CD4-positive, alpha-beta T cell treated with Interleukin-6 for 4 hours (primary cell): Measurements from ENCODE around the gene INTS13.
"Not testable (repeated sequence)": the region's sequence is repeated elsewhere in the genome, so short reads cannot be mapped to it uniquely, and the experiment has no call there.

ENCODE experiments used
- DNase-seq: peaks from one replicate; pipeline ENCODE4 v3.0.0-alpha.2; 2020; ENCODE audit warnings: mixed read lengths

INTS13 gene

GRCh38 chr12:26935636-26936378 lies 2.0 kb downstream of the INTS13 start:
- DNase-seq: peak; percentile 11

- DNase-seq: no peak
Observed at GRCh38 chr12:26929590-26929989, 8.2 kb downstream of the INTS13 start.

GRCh38 chr12:26928661-26929060 lies 9.1 kb downstream of the INTS13 start:
- no peak for DNase-seq

DNA sequence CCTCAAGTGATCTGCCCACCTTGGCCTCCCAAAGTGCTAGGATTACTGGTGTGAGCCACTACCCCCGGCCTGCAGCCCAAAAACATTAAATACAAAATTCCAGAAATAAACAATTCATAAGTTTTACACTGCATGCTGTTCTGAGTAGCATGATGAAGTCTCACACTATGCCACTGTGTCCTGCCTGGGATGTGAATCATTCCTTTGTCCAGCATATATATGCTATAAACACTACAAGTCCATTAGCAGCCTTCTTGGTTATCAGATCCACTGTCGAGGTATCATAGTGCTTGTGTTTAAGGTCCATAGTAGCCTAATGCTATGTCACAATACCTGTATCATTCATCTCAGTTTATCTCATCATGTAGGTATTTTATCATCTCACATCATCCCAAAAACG lies 15.9 kb downstream of the INTS13 start:
- no peak for DNase-seq

DNA sequence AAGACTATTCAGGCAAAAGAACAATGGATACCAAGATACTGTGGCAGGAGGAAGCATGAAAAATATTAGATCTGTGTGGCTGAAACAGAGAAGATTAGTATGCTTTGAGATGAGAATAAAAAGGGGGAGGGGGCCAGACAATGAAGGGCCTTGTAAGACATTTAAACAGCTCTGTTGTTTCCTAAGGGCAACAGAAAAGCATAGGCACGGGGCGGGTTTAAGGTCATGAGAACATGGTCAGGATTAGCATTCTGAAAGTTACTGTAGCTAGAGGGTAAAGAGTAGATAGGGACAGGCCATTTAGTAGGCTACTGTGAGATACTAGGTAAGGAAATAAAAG lies 18.6 kb downstream of the INTS13 start:
- no peak for DNase-seq

DNA sequence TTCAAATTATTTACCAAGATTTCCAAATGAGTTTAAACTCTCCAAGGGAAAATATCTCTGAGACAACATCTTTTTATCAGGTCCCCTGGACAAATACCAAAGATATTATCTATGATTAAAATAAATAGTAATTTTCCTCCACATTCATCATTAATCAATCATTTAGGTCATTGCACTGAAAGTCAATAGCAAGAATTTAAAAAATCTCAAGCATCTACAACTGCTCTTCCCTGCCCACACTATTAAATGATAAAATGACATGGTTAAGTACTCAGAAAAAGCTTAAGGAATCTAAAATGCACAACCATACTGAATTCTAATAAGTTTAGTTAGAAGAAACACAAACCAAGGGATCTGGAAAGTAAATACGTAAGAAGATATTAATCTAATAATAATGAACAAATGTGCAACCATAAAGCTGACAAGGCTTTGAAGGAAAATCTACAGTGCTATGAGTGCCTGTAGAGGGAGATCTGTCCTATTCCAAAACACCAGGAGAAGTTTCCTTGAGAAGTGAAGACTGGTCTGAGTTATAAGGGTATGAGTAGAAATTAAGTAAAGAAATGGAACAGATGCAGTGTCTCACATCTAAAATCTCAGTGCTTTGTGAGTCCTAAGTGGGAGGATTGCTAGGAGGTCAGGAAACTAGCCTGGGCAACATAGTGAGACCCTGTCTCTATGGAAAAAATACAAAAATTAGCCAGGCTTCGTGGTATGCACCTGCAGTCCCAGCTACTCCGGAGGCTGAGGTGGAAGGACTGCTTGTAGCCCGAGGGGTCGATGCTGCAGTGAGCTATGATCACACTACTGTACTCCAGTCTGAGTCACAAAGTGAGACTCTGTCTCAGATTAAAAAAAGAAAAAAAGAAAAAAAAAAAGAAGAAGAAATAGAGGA lies 19.2 kb downstream of the INTS13 start:
- no peak for DNase-seq

- no peak for DNase-seq
Observed at GRCh38 chr12:26906704-26907103, 31.1 kb downstream of the INTS13 start.

- no peak for DNase-seq
Observed at GRCh38 chr12:26906024-26906423, 31.8 kb downstream of the INTS13 start.

GRCh38 chr12:26903396-26903795 lies 34.4 kb downstream of the INTS13 start:
- DNase-seq: not testable (repeated sequence)

GRCh38 chr12:26896913-26897312 lies 40.9 kb downstream of the INTS13 start:
- no peak for DNase-seq

GRCh38 chr12:26895672-26896071 lies 42.1 kb downstream of the INTS13 start:
- DNase-seq: no peak

- no peak for DNase-seq
Observed at GRCh38 chr12:26891704-26892103, 46.1 kb downstream of the INTS13 start.

GRCh38 chr12:26890784-26891183 lies 47.0 kb downstream of the INTS13 start:
- DNase-seq: no peak

- DNase-seq: peak; percentile 88
Observed at GRCh38 chr12:26884765-26885576, 52.8 kb downstream of the INTS13 start.

- DNase-seq: no peak
Observed at GRCh38 chr12:26880625-26881024, 57.2 kb downstream of the INTS13 start.

GRCh38 chr12:26878661-26879119 lies 59.1 kb downstream of the INTS13 start:
- DNase-seq: no peak

GRCh38 chr12:26874501-26875296 lies 63.1 kb downstream of the INTS13 start:
- no peak for DNase-seq

DNA sequence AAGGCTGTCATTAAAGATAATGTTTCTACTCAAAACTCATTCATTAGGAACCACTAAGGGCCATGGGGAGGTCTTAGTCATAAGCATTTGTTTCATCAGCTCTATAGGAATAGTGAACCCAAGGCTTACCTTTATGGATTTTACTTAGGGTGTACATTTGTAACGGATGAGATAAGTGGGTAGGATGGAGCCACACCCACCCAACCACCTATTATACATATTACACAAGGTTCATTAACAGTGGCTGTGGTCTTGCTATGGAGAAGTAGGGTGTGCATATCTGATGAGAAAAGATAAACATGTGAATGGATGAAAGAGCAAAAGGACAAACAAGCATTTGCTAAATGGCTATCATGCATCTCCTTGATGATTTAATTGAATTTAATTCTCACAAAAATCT lies 65.2 kb downstream of the INTS13 start:
- no peak for DNase-seq

DNA sequence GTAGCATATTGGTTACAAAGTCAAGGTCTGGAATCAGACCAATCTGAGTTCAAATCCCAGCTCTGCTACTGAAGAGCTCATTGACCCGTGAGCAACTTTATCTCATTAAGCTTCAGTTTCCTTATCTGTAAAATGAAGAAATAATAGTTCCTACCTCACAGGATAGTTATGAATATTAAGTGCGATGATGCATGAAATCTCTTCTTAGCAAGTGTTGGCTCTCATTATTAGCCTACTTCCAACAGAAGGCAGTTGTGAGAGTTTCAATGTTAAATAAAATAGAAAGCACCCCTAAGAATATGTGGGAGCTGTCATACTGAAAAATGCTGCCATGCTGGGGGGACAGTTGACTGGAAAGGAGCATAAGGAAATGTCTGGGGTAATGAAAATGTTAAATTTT lies 65.8 kb downstream of the INTS13 start:
- no peak for DNase-seq

GRCh38 chr12:26870491-26871419 lies 67.0 kb downstream of the INTS13 start:
- no peak for DNase-seq

- no peak for DNase-seq
Observed at GRCh38 chr12:26869908-26870459, 67.8 kb downstream of the INTS13 start.
